H1 (cell line): ENCODE results near the gene UBE2F. TPM values are rescaled to one million over a fixed set of nuclear protein-coding genes. Genes with fewer than 3 reads are reported as not detected.

ENCODE experiments used
- CBX5 ChIP-seq: fragments of 300-800, 300-1000 bp; sonication (generic); IDR thresholded peaks from 2 replicates; pipeline ENCODE4 v1.7.1; 2016; ENCODE audit warnings: antibody characterized with exemption, low read length, low read depth
- CHD7 ChIP-seq: fragments of 300-600 bp; sonication (generic); IDR thresholded peaks from 2 replicates; pipeline ENCODE4 v1.7.1; 2012; ENCODE audit warnings: low read length, moderate library complexity, mild to moderate bottlenecking, inconsistent platforms; ENCODE audit not compliant: insufficient replicate concordance
- HDAC2 ChIP-seq, 2 experiments: fragments of 300-600 bp in 1 of 2; sonication (generic) in 1 of 2; IDR thresholded peaks; 2 replicates each; pipeline ENCODE4 v1.6.1; 2011 to 2012; ENCODE audit warnings: low read depth in 2 of 2, low read length in 2 of 2, mild to moderate bottlenecking in 2 of 2, moderate library complexity in 2 of 2, borderline replicate concordance in 1 of 2, inconsistent platforms in 1 of 2
- SIX5 ChIP-seq: IDR thresholded peaks from 2 replicates; pipeline ENCODE4 v1.6.1; 2011; ENCODE audit warnings: mild to moderate bottlenecking, low read depth, low read length
- polyA plus RNA-seq, 7 experiments: library from polyadenylated mRNA; depleted of rRNA in 3 of 7; stranded (reverse) in 5 of 7; unstranded in 2 of 7; fragments of >200 nt in 5 of 7; fragments of 200-250 nt in 2 of 7; gene quantifications; 1 replicate in 5 of 7; 2 replicates in 1 of 7; 4 replicates in 1 of 7; pipeline versions ENCODE4 v1.2.1 to v1.2.3, GENCODE V29; 2011 to 2013; ENCODE audit warnings: missing spikeins in 2 of 7, mixed read lengths in 2 of 7
- total RNA-seq: library from RNA; stranded (reverse); fragmentation: NEBNext Ultra II Directional; extraction: Animal tissue kit (Norgen Biotek cat#: 25700); gene quantifications from 2 replicates; pipeline ENCODE4 v1.2.1, GENCODE V29; 2021

UBE2F gene
- total and polyA plus RNA-seq, 2 of the 8 experiments (the other 6 are each of a cell fraction or from before 2014, with no cell fraction given), result 43.3 to 59.8 TPM

GRCh38 chr2:237917696-237918374, 49.0 kb upstream of the UBE2F start (continued):
- TF ChIP-seq CHD7, result no peak
- TF ChIP-seq CBX5, result no peak
- TF ChIP-seq HDAC2 (IDR thresholded peaks at IDR 0.05; ENCODE audit: borderline replicate concordance in 1 of 2, low read depth in 2 of 2, low read length in 2 of 2), result no peak
- TF ChIP-seq SIX5, result no peak
